ENCODE data around the gene ZNF595.
"Not testable (repeated sequence)": the region's sequence is repeated elsewhere in the genome, so short reads cannot be mapped to it uniquely, and the experiment has no call there.

ZNF595 gene

DNA sequence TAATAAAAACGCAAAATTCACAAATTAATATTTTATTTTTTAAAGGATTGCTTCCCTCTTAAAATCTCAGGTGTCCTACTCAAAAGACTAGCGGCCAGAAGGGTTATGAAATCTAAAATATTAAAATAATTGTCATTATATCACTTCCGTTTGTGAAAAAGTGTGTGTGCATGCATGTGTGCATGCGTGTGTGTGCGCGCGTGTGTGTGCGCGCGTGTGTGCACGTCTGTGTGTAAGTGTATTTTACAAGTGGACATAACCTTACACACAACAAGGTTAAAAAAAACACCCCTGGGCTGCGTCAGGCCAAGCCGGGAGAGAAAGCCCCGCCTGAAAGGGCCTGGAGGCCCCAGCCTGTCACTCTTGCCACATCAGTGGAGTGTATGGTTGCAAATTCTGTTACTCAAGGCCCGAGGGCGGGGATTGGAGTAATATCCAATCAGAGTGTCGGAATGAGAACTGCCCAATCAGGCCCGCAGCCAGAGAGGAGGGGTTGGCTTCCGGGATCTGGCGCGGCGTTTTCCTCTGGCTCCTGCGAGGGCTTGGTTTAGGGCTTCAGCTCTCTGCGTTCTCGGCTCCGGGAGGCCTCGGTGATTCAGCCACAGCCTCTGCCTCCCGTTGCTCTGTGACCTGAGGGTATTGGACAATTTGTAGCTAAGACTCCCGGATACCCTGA, at the start of gene ZNF595:
Gene ZNF595 (plus strand): TSS at position 518 of the 676 bp plus-strand sequence. CDS start 168 bp downstream, outside the sequence.
- DNase-seq (ENCODE audit: low read depth in 1 of 2, low spot score in 1 of 2): not testable (repeated sequence)

DNA sequence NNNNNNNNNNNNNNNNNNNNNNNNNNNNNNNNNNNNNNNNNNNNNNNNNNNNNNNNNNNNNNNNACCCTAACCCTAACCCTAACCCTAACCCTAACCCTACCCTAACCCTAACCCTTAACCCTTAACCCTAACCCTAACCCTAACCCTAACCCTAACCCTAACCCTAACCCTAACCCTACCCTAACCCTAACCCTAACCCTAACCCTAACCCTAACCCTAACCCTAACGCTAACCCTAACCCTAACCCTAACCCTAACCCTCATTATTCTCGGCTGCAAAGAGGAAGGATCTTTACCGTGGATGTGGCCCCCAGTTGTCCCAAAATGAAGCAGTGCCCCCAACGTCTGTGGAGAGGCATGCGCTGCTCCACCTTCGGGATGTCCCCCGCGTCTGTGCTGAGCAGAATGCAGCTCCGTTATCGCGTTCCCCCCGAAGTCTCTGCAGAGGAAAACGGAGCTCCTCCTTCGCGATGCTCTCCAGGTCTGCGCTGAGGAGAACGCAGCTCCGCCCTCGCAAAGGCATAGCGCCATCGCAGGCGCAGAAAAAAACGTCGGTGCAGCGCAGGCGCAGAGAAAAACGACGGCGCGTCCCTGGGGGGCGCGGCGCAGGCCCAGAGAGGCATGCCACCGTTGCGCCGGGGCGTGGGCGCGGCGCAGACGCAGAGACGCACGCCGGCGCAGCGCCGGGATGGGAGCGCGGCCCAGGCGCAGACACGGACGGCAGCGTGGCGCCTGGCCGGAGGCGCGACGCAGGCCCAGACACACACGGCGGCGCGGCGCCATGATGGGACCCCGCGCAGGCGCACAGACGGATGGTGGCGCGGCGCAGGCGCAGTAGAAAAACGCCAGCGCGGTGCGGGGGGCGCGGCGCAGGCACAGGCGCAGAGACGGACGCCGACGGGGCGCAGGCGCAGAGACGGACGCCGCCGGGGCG, 42.9 kb upstream of the ZNF595 start:
- DNase-seq (ENCODE audit: low read depth in 1 of 2, low spot score in 1 of 2): not testable (repeated sequence)

DNA sequence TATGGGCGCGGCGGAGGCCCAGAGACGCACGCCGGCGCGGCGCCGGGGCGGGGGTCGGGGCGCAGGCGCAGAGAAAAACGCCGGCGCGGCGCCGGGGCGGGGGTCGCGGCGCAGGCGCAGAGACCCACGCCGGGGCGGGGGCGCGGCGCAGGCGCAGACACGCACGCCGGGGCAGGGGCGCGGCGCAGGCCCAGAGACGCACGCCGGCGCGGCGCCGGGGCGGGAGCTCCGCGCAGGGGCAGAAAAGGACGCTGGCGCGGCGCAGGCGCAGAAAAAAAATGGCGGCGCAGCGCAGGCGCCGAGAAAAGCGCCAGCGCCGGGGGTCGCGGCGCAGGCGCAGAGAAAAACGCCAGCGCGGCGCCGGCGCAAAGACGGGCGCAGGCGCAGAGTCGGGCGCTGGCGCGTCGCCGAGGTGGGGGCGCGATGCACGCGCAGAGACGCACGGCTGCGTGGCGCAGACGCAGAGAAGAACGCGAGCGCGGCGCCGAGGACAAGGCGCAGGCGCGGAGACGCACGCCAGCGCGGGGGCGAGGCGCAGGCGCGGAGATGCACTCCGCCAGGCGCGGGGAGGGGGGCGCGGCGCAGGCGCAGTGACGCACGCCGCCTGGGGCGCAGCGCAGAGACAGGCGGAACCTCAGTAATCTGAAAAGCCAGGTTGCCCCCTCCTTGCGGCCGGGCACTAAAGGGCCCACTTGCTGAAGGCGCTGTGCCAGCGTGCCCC, 41.9 kb upstream of the ZNF595 start:
- DNase-seq (ENCODE audit: low read depth in 1 of 2, low spot score in 1 of 2): not testable (repeated sequence)

DNA sequence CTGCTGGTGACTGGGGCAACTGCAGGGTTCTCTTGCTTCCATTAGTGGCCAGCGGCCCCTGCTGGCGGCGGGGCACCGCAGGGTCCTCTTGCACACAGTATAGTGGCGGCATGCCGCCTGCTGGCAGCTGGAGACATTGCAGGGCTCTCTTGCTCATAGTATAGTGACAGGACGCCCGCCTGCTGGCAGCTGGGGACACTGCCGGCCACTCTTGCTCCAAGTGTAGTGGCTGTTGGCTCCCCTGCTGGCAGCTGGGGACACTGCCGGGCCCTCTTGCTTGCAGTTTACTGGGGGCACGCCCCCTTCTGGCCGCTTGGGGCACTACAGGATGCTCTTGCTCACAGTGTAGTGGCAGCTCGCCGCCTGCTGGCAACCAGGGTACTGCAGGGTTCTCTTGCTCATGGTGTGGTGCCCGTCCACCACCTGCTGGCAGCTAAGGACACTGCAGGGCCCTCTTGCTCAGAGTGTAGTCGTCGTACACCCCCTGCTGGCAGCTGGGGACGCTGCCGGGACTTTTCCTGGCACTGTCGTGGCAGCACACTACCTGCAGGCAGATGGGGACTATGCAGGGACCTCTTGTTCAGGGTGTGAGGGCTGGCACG, 41.2 kb upstream of the ZNF595 start:
- not testable (repeated sequence) for DNase-seq (ENCODE audit: low read depth in 1 of 2, low spot score in 1 of 2)

DNA sequence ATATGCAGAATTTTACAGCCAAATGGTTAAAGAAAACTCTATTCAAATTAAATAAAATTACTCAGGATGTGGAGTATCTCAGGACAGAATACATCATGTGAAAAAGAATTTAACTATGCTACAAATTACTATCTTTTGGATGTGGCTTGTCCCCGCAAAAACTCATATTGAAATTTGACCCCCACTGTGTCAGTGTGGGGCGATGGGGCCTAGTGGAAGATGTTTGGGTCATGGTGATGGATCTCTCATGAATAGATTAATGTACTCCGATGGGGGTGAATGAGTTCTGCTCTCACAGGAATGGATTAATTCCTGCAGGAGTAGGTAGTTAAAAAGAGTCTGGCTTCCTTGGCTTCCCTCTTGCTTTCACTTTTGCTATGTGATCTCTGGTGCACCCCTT, 35.0 kb upstream of the ZNF595 start:
- not testable (repeated sequence) for DNase-seq (ENCODE audit: low read depth in 1 of 2, low spot score in 1 of 2)

DNA sequence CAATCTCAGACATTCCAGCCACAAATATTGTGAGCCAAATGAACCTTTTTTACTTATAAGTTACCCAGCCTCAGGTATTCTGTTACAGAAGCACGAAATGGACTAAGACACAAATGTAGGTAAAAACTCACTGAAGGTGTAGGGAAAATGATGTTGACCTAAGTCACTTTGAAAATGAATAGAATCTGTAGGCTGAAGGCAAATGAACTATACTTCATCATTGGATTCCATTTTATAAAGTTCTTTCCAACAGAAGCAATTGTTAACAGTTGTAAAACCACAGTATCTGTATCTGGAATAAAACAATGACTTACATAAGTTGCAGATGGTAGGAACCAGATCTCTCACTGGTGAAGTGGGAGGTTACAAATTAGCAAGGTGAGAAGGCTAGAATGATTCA, 34.5 kb upstream of the ZNF595 start:
- not testable (repeated sequence) for DNase-seq (ENCODE audit: low read depth in 1 of 2, low spot score in 1 of 2)

DNA sequence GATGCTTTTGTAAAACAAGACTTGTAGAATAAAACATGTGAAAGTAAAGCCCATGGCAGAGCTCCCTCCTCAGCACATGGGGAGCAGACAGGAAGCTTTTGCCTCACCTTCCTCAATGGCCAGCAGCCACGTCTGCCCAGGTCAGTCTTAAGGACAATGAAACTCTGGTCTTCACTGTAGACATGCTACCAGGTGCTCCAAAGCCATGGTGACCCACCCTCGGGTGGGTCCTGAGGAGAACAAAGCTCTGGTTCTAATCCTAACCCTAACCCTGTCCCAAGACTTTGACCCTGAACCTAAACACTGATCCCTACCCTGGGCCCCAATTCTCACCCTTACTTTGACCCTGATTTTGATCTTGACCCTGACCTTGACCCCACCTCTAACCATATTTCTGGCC, 30.2 kb upstream of the ZNF595 start:
- not testable (repeated sequence) for DNase-seq (ENCODE audit: low read depth in 1 of 2, low spot score in 1 of 2)

DNA sequence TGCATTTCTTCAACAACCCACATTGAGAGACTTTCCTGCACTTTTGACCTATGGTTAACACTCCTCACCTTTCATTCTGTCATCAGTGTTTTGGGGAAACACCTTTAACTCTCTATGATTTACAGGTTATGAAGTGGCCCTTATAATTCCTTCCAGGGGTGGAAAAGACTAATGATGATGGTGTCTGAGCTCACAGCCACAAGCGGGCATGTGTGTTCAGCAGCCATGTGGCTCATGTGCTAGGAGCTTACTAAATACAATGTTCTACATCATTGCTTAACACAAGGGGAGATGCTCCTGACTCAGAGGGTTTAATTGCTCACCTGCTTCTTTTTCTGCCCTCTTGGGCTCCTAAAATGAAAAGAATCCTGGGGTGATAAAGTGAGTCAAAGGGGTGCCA, 28.8 kb upstream of the ZNF595 start:
- DNase-seq (ENCODE audit: low read depth in 1 of 2, low spot score in 1 of 2): not testable (repeated sequence)

DNA sequence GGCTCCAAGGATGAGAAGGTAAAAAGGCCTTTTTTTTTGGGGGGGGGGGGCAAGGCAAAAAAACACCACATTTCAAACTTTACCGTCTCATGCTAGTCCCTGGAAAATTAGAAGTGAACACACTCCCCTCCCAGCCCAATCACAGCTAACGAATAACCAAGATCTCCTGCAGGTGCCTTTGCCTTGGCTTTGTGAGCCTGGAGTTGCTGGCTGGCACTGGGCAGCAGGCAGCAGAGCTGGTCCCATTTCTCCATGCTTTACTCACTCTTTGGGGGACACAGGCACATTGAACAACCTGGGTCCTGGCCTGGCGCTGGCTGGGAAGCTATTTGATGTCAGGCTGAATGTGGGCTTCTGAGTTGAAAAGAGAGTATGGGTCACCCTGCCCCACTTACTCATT, 25.6 kb upstream of the ZNF595 start:
- not testable (repeated sequence) for DNase-seq (ENCODE audit: low read depth in 1 of 2, low spot score in 1 of 2)

DNA sequence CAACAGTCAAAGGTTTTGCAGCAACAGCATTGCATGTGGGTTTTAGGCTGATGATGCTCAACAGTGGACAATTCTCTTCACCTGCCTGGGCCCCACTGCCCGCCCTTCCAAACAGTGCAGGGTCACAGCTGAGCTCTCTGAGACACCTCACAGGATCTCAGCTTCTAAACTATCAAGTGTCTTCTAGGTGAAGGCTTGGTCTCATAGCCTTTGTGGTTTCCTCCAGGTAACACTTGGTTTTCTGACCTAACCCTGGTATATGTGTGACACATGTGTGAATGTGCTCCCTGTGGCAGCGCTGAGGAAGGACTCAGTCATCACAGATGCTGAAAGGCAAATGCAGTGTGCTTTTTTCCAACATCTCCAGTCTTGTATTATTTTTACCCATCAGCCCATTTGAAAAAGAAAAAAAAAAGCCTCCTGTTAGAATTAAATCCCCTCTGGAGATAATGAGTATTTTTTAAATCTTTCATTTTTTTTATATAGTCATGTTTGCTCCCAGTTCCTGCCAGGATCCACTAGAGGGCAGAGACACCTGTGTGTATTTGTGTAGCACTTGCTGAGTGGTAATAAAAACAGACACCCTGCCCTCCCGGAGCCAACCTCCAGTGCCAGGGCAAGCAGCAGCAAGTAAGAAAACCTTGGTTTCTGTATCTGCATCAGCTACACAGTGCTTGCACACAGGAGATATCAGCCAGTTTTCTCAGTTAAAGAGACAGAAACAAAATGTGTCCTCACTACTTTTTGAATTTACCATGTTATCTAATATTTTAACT, 24.2 kb upstream of the ZNF595 start:
- DNase-seq (ENCODE audit: low read depth in 1 of 2, low spot score in 1 of 2): not testable (repeated sequence)

DNA sequence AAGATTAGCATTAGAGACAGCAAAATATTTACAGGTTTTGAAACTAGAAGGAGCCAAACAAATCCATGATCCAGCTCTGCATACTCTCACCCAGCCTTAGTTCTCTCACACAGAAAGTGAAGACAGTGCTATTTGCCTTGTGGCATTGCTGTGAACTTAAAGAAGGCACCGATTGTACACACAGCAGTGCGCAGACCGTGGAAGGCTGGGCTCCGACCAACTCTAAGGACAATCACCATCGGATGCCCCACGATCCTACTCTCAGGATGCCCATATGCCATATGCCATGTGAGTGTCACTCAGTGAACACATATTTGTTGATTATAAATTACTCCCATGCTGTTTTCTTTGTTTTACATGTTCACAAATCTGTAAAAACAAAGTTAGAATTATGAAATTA, 19.8 kb upstream of the ZNF595 start:
- DNase-seq (ENCODE audit: low read depth in 1 of 2, low spot score in 1 of 2): not testable (repeated sequence)

DNA sequence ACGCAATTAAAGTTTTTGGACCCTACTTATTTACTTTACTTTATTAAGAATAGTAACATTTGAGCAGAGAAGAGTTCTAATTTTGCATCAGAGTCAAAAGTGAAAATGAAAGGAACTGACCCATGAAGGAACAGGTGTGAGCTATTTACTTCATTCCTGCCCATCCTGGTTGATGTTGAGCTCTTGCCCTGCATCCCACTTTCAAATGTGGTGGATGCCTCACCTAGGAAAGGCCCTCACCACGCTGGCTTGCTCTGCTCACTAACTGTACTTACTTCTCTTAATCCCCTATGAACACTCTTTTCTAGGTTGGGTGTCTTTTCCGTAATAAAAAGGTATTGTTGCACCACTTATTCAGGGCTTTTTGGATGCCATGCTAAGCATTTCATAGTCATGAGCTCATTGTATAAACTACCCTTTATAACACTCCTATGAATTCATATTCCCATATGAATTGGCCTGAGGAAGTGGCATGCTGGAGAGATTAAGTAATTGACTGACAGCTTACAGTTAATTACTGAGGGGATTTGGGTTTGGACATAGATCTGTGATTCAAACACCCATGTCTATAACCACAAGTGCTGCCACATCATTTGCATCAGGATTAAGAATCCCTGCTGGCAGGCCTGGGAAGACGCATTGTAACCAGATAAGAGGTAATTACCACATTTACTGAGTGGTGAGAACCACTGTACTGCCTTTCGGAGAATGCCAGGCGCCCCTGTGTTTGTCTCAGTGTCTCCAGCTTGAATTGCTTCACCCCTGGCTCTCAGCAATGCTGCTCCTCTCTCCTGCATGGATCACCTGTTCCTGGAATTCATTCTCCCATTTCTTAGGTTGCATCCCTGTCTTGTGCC, 16.3 kb upstream of the ZNF595 start:
- DNase-seq (ENCODE audit: low read depth in 1 of 2, low spot score in 1 of 2): not testable (repeated sequence)

DNA sequence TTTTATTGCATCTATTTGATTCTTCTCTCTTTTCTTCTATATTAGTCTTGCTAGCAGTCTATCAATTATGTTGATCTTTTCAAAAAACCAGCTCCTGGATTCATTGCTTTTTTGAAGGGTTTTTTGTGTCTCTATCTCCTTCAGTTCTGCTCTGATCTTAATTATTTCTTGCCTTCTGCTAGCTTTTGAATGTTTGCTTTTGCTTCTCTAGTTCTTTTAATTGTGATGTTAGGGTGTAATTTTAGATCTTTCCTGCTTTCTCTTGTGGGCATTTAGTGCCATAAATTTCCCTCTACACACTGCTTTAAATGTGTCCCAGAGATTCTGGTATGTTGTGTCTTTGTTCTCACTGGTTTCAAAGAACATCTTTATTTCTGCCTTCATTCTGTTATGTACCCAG, 14.9 kb upstream of the ZNF595 start:
- DNase-seq (ENCODE audit: low read depth in 1 of 2, low spot score in 1 of 2): not testable (repeated sequence)

DNA sequence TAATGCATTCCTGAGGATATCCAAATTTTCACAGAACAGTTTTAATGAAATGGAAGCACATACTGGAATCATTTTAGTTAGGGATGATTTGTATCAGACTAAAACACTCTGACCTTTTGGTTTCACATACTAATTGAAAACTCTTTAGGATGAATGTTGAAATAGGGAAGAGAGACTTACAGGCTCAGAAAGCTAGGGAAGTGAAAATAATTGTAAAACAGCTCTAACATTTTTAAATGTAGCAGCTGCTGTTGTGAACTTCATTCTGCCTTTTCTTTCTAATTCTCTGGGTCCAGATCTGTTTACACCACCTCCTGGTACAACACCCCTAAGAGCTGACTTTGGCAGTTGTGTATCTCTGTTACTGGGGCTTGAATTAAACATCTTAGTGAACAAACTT, 9.7 kb upstream of the ZNF595 start:
- DNase-seq (ENCODE audit: low read depth in 1 of 2, low spot score in 1 of 2): not testable (repeated sequence)

DNA sequence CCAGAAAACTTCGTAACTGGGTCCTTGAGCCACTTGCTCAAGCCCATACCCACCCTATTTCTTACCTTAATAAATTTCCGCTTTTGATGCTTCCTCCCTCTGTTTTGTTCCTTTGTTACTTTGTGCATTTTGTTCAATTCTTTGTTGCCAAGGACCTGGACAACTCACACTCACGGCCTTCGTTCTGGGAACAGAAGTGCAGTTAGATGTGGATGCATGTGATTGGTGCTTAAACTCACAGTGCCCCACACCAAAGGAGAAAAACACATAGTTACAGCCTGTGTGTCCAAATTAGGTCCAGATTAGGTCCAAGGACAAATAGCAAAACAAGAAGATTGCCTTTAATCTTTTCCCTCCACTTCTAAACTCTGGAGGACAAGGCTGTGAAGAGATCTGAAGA, 1.9 kb upstream of the ZNF595 start:
- DNase-seq (ENCODE audit: low read depth in 1 of 2, low spot score in 1 of 2): not testable (repeated sequence)

DNA sequence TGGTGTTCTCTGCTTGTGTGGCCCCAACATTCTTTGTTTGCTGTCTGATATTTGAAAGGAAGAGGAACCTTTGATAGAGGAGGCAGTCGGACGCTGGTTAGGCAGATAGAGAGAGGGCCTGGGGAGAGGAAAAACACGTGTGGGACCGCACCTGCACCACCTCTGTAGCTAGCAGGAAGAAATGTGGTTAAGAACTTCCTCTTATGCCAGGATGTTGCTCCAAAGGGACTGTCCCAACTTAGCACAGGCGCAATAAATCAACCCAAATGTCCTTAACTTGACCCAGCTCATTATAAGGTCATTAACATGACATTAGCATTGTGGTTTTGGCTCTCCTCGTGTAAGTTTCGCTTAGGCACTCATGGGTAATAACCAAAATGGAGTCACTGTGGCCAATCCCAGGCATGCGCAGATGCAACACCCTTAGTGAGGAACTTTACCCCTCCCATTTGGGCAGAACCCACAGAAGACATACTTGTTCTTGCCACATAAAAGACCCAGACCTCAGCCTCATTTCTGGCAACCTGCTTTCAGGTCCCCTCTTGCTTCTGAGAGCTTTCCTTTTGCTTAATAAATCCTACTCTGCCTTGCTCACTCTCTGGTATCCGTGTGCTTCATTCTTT, 1.4 kb upstream of the ZNF595 start:
- not testable (repeated sequence) for DNase-seq (ENCODE audit: low read depth in 1 of 2, low spot score in 1 of 2)

DNA sequence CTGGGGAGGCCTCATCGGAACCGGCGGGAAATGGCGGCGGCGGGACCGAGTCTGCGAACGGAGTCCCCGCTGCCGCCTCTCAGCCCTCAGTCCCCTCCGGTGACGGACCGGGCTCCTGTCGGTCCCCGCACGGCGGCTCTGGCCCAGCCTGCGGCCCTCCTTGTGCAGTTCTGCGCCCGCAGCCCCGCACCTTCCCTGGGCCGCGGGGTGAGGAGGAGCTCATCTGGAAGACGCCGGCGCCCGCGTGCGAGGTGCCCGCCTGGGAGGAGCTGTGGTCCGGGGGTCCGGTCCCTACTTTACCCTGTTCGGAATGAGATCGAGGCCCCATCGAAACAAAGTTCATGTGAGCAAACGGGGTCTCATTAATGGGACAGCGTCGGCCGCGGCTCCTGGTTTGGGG, 400 bp downstream of the ZNF595 start:
- not testable (repeated sequence) for DNase-seq (ENCODE audit: low read depth in 1 of 2, low spot score in 1 of 2)

DNA sequence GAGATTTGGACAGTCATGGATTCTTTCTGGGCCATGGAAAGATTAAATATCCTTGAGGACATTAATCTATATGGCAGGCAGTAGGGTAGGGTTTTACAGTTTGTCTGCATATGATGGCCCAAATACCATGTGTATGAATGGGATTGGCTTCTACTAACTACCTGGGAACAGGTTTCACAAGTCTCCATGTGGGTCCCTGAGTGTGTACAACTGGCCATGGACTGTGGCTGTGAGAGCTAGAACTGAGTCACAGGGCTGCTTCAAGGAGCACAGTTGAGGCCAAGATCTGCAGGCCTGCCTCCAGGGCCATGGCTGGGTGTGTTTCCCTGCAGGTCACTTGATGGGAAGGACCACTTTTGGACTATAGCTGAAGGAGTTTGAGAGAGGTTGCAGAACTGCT, 11.6 kb downstream of the ZNF595 start:
- DNase-seq (ENCODE audit: low read depth in 1 of 2, low spot score in 1 of 2): not testable (repeated sequence)

DNA sequence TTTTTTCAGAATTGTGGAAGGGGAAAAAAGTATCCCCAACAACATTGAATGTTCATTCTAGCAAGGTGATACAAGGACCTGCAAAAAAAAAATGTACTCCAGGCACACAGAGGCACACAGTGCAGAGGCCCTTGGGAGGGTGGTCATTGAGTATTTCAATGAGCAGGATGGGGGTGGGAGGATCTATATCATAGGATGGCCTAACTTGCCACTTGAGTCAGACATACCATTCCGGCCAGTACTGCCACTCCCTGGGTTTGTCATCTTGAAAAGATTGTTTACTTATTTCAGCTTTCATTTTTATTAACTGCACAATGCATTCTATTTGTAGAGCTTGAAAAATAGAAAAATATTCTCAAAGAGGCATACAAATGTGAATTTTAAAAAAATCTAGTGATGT, 18.7 kb downstream of the ZNF595 start:
- DNase-seq (ENCODE audit: low read depth in 1 of 2, low spot score in 1 of 2): no peak

Measured in stimulated activated CD4-positive, alpha-beta T cell treated with anti-CD3 and anti-CD28 coated beads, Interleukin-15, amount 100 ng/mL, for 1 hour (primary cell).